Non-pigmented ciliary epithelial cell (primary cell): ENCODE results near the gene PAGE4.

Experiments used
- DNase-seq: peaks from one replicate; pipeline ENCODE4 v3.0.0-alpha.2; 2010; ENCODE audit warnings: low read depth

Gene PAGE4

GRCh38 chrX:49829016-49829415 is at the start of gene PAGE4:
TSS of gene PAGE4 (plus strand) at chrX:49829303. CDS start at chrX:49830429, 1,126 bp downstream.
- no peak for DNase-seq

GRCh38 chrX:49784747-49785280 is 44.3 kb upstream of the PAGE4 start:
- no peak for DNase-seq

GRCh38 chrX:49792376-49792775 is 36.7 kb upstream of the PAGE4 start:
- no peak for DNase-seq

- no peak for DNase-seq
These were observed 35.4 kb upstream of the PAGE4 start for GRCh38 chrX:49793686-49794085.

- no peak for DNase-seq
These were observed 29.3 kb upstream of the PAGE4 start for GRCh38 chrX:49799828-49800227.

GRCh38 chrX:49809891-49810632 is 19.0 kb upstream of the PAGE4 start:
- DNase-seq = no peak

GRCh38 chrX:49812177-49812576 is 16.9 kb upstream of the PAGE4 start:
- no peak for DNase-seq

- DNase-seq = no peak
These were observed 12.7 kb upstream of the PAGE4 start for GRCh38 chrX:49816435-49816834.

GRCh38 chrX:49838374-49838773 is 9.3 kb downstream of the PAGE4 start:
- DNase-seq = peak; percentile 1

GRCh38 chrX:49840679-49841078 is 11.6 kb downstream of the PAGE4 start:
- DNase-seq = peak; percentile 1

GRCh38 chrX:49842621-49843020 is 13.5 kb downstream of the PAGE4 start:
- DNase-seq = no peak

- DNase-seq = no peak
These were observed 15.5 kb downstream of the PAGE4 start for GRCh38 chrX:49844611-49845010.

- DNase-seq = no peak
These were observed 16.7 kb downstream of the PAGE4 start for GRCh38 chrX:49845701-49846403.

GRCh38 chrX:49846522-49846921 is 17.4 kb downstream of the PAGE4 start:
- no peak for DNase-seq

- no peak for DNase-seq
These were observed 19.2 kb downstream of the PAGE4 start for GRCh38 chrX:49848275-49848674.

GRCh38 chrX:49850028-49850427 is 20.9 kb downstream of the PAGE4 start:
- DNase-seq = no peak

GRCh38 chrX:49853661-49854060 is 24.6 kb downstream of the PAGE4 start:
- DNase-seq = no peak

- DNase-seq = no peak
These were observed 27.7 kb downstream of the PAGE4 start for GRCh38 chrX:49856819-49857218.

- no peak for DNase-seq
These were observed 29.2 kb downstream of the PAGE4 start for GRCh38 chrX:49858341-49858740.

- DNase-seq = no peak
These were observed 30.4 kb downstream of the PAGE4 start for GRCh38 chrX:49859491-49859890.

- DNase-seq = no peak
These were observed 31.9 kb downstream of the PAGE4 start for GRCh38 chrX:49860867-49861535.

- DNase-seq = no peak
These were observed 33.0 kb downstream of the PAGE4 start for GRCh38 chrX:49862093-49862492.

GRCh38 chrX:49868739-49869138 is 39.6 kb downstream of the PAGE4 start:
- no peak for DNase-seq
